Nucleus accumbens (tissue), 56 donors: Measurements from ENCODE around the gene LAD1.
A peak's percentile ranks its signal among the peaks of the same experiment; 100 is the strongest.

Experiments
- DNase-seq, 56 donors: peaks; one replicate each; lab custom pipeline; 2025; lab: John Stamatoyannopoulos, UW

LAD1 gene

GRCh38 chr1:201353186-201353940 is 45.8 kb downstream of the LAD1 start:
- DNase-seq: no peak

- DNase-seq: no peak
Observed at GRCh38 chr1:201351617-201352016, 47.5 kb downstream of the LAD1 start.

GRCh38 chr1:201350884-201351283 is 48.2 kb downstream of the LAD1 start:
- no peak for DNase-seq

GRCh38 chr1:201350361-201350725 is 48.8 kb downstream of the LAD1 start:
- no peak for DNase-seq

- DNase-seq: peak in 17 of 56 donors; percentile 5 to 59 (median 28)
Observed at GRCh38 chr1:201349092-201349491, 50.0 kb downstream of the LAD1 start.

GRCh38 chr1:201348211-201348566 is 50.9 kb downstream of the LAD1 start:
- peak in 3 of 56 donors; percentile 1 to 23 (median 11) for DNase-seq

GRCh38 chr1:201347498-201348210 is 51.5 kb downstream of the LAD1 start:
- no peak for DNase-seq

- DNase-seq: no peak
Observed at GRCh38 chr1:201346987-201347386, 52.1 kb downstream of the LAD1 start.

- peak in 4 of 56 donors; percentile 2 to 8 (median 3) for DNase-seq
Observed at GRCh38 chr1:201346337-201346939, 52.7 kb downstream of the LAD1 start.

- no peak for DNase-seq
Observed at GRCh38 chr1:201345081-201345355, 54.1 kb downstream of the LAD1 start.

- DNase-seq: no peak
Observed at GRCh38 chr1:201344206-201345080, 54.7 kb downstream of the LAD1 start.

GRCh38 chr1:201341377-201341776 is 57.7 kb downstream of the LAD1 start:
- no peak for DNase-seq

GRCh38 chr1:201336711-201337450 is 62.2 kb downstream of the LAD1 start:
- DNase-seq: no peak

- DNase-seq: no peak
Observed at GRCh38 chr1:201335901-201336300, 63.2 kb downstream of the LAD1 start.

GRCh38 chr1:201335174-201335870 is 63.8 kb downstream of the LAD1 start:
- no peak for DNase-seq

- DNase-seq: no peak
Observed at GRCh38 chr1:201334325-201335173, 64.6 kb downstream of the LAD1 start.

- DNase-seq: no peak
Observed at GRCh38 chr1:201332616-201333335, 66.3 kb downstream of the LAD1 start.

GRCh38 chr1:201332021-201332420 is 67.1 kb downstream of the LAD1 start:
- DNase-seq: no peak
